Upper lobe of left lung (tissue), 4 donors: ENCODE data around the gene POLG2.
A peak's percentile ranks its signal among the peaks of the same experiment; 100 is the strongest.

Experiments
- CTCF ChIP-seq, 6 experiments: fragments of 450-650 bp in 4 of 6; fragments of 200-600 bp in 2 of 6; sonication (generic) in 2 of 6; IDR thresholded peaks; one replicate each; pipeline ENCODE4 v1.5.1; 2016 to 2019; ENCODE audit warnings: antibody characterized with exemption in 6 of 6
- EP300 ChIP-seq, 4 donors: sonication (generic); formaldehyde crosslinking; IDR thresholded peaks; one replicate each; pipeline ENCODE4 v1.5.1; 2017; ENCODE audit warnings: antibody characterized with exemption in 4 of 4, control low read depth in 2 of 4
- POLR2A ChIP-seq, 4 donors: fragments of 450-650 bp; IDR thresholded peaks; one replicate each; pipeline ENCODE4 v1.5.1; 2016 to 2017; ENCODE audit warnings: antibody characterized with exemption in 4 of 4, mild to moderate bottlenecking in 2 of 4
- POLR2AphosphoS5 ChIP-seq, 2 donors: sonication (generic); formaldehyde crosslinking; IDR thresholded peaks; one replicate each; pipeline ENCODE4 v1.5.1; 2017; ENCODE audit warnings: antibody characterized with exemption in 2 of 2

DNA sequence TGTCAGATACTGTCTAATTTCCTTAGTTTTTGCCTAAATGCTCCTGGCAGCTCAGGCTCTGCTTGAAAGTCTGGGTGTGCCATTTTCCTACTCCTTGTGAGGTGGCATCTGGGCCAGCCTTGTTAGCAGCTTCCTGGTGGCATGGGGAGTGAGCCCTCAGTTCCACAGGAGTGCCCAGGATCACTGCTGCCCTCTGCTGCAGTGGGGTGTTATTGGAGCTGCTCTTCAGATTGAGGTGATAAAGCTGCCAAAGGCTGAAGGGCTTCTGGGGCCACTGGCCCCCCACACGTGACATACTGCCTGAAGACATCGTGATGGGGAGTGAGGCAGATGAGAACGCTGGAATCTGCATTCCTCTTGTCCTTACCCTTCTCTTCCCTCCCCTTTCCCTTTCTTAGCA is 37.3 kb upstream of the POLG2 start:
- TF ChIP-seq CTCF (IDR thresholded peaks at IDR 0.05) (peak in 1 of 6 experiments; percentile 12), POLR2AphosphoS5 (IDR thresholded peaks at IDR 0.05) (no peak), POLR2A (IDR thresholded peaks at IDR 0.05) (no peak), EP300 (IDR thresholded peaks at IDR 0.05) (no peak)
